Retinal pigment epithelial cell (primary cell): ENCODE results near the gene MRPL36.

Experiments
- DNase-seq: peaks from one replicate; pipeline ENCODE4 v3.0.0-alpha.2; 2010; ENCODE audit warnings: low read depth
- H3K4me3 ChIP-seq: 2 replicates; pipeline ENCODE4 v1.5.1; 2011; ENCODE audit warnings: mild to moderate bottlenecking, low read length, control low read depth, moderate library complexity
- CTCF ChIP-seq: conservative IDR thresholded peaks from 2 replicates; pipeline ENCODE4 v1.5.1; 2011; ENCODE audit warnings: low read depth, low read length, control low read depth, inconsistent platforms

The MRPL36 gene

DNA sequence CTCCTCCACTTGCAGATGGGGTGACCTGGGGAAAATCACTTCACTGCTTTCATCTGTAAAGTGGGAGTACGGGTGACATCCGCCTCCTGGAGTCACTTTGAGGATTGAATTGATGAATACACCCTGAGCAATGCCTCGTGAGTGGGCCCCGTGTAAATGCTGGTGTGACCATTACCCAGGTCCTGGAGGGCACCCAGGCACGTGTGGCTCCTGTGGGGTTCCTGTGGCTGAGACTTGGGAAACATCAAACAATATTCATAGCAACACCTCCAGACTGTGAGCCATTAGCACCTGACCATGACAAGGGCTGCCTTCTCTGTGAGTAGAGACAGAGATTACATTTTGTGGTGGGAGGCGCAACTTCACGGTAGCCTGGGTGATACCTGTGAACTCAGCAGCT is 11.4 kb downstream of the MRPL36 start:
- no peak for DNase-seq
- no peak overlapping the region for H3K4me3 ChIP-seq
- TF ChIP-seq CTCF, result no peak

- no peak for DNase-seq
- H3K4me3 ChIP-seq, result no peak overlapping the region
- no peak for TF ChIP-seq CTCF
Observed at GRCh38 chr5:1787472-1788047, 12.1 kb downstream of the MRPL36 start.

DNA sequence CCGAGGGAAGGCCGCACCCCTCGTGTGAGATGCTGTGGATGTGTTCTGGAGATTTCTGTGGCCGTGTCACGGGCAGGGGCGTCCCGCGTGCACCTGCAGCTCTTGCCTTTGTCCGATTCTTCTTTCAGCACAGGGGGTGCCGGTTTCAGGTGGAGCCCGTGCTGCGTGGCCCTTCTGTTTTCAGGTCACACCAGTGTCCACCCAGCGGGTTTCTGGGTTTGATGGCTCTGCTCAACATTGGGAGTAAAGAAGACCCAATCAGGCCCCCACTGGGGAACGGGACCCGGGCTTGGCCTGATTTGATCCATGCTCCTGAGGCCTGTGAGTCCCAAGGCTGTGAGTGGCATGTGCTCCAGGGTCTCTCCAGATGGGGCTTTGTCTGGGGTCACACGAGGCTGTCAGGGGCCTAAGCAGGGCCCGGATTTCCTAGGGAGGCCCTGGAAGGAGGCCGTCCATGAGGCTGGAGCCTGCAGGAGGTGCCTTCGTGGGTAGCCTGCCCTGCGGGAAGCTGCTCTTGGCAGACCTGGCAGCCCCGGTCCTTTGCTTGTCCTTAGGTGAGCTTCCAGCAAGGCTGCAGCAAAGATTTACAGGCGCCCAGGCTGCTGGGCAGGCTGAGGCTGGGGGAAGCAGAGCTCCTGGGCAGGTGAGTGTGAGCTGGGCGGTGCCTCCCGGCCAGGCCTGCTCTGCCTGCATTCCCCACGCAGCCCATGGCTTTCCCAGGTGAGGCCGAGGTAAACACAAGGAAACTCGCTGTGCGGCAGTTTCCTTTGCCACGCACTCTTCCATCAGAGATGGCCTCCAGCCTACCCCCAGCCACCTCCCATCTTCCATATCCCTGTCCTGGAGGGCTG is 12.8 kb downstream of the MRPL36 start:
- no peak for DNase-seq
- no peak overlapping the region for H3K4me3 ChIP-seq
- no peak for TF ChIP-seq CTCF

DNA sequence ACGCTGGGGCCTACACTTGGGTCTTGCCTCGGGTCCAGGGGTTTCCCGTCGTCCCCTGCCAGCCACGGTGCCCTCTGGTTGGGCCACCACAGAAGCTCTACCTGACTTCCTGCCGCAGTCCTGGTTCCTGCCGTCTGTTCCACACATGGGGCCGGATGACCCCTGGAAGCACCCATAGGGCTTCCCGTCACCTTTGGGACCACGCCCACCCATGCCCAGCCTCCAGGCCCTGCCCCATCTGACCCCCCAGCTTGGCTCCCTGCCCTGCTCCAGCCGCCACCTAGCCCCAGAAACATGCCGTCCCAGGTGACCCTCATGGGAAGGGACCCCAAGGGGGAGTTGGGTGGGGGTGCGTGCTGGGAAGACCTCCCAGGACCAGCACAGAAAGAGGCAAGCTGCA is 13.7 kb downstream of the MRPL36 start:
- no peak for DNase-seq
- H3K4me3 ChIP-seq, result no peak overlapping the region
- no peak for TF ChIP-seq CTCF

DNA sequence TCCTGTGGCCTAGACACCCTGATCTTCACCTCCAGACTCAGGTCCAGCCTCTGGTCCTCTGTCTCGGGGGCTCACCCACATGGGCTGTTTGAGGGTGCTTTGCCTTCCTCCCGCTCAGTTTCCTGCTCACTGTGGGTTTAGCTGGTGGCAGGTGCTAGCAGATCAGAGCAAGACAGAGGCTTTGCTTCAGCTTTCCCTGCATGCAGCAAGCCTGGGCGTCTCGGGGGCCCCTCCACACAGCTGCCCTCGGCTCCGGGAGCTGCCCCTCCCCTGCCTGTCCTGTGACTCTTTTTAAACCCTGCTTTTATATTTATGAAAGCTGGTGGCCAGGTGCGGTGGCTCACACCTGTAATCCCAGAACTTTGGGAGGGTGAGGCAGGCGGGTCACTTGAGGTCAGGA is 14.6 kb downstream of the MRPL36 start:
- no peak overlapping the region for H3K4me3 ChIP-seq
- no peak for TF ChIP-seq CTCF
- DNase-seq, result no peak

DNA sequence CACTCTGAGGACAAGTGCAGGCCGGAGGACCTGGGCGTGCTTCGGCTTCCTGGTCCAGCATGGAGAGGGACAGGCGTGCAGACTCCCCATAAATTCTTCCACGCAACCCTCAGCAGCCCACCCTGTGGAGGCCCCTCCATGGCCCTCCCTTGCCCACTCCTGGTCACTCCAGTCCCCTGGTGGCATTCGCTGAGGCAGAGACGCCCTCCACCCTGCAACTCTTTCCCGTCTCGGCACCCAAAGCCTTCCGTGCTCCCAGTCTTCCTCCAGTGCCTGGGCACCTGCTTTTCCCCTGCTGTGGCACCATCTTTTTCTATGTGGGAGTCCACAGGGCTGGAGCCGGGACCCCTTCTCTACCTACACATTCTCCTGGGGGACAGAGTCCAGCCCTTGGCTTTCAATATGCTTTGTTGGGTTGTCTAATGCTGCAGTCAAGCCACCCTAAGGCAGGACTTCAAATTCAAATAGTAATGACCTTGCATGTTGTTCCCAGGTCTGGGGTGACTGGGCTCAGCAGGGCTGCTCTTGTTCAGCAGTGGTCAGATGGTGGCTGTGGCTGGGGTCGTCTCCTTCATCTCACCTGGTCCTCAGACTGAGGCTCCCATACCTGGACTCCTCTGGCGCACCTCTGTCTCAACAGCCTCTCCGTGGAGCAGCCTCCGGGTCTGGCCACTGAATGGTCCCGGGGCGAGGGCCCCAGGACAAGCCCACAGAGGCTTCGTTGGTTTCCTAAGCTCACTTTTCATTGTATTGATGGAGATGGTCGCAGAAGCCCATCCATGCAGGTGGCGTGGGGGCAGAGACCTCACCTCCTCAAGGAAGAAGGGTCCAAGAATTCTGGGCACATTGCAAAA is 15.2 kb downstream of the MRPL36 start:
- no peak for DNase-seq
- no peak overlapping the region for H3K4me3 ChIP-seq
- TF ChIP-seq CTCF, result no peak

DNA sequence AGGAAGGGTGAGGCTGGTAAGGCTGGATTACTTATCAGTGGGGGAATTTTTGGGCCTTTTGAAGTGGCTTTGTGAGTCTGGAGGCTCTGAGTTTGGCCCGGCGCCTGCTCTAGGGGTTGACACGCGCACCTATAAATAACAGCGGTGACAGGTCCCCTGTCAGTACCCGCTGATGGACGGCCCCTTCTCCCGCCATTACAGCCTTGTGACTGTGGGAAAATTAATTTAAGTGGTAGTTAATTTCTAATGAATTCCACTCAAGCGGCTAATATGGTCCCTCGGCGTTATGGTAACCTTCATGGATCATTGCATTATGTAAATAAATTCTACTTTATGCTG is 16.5 kb downstream of the MRPL36 start:
- TF ChIP-seq CTCF, result no peak
- H3K4me3 ChIP-seq, result no peak overlapping the region
- no peak for DNase-seq
